HG03469 (cell line): ENCODE measurements around the gene MGMT.

Experiments
- ATAC-seq: cut with Tn5 transposase; IDR thresholded peaks from one replicate; pipeline ENCODE4 v1.9.1; 2021; ENCODE audit warnings: mild to moderate bottlenecking, moderate library complexity, moderate number of reproducible peaks; ENCODE audit not compliant: unreplicated experiment

Gene MGMT

DNA sequence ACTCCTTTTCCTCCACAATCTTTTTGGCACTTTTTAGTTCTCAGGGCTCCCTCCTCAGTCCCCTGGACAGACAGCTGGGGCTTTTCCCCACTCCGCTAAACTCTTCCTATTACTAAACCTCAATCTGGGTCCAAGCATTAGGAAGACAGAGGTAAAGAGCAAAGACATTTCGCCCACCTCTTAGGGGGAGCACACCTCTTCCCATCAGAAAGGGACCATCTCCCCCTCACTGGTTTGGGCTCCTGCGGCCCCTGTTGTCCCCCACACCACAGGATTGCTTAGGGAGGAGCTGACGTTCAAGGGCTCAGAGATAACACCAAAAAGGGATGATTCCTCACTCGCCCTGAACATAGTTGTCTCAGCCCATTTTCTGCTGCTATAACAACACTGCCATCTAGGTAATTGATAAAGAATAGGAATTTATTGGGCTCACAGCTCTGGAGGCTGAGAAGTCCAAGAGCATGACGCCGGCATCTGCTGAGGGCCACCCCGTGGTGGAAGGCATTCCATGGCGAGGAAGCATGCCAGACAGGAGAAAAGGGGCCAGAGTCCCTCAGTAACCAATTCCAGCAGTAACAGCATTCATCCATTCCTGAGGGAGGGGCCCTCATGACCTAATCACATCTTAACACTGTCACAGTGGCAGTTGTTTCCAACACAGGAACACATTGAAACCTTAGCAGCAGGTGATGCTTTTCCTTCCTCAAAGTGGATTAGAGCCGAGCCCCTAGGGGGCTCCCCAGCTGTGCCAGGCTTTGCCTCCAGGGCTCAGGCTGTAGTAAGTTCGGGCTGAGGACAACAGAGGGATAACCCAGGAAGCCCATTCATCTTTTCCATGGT is 287.4 kb downstream of the MGMT start:
- no peak for ATAC-seq

DNA sequence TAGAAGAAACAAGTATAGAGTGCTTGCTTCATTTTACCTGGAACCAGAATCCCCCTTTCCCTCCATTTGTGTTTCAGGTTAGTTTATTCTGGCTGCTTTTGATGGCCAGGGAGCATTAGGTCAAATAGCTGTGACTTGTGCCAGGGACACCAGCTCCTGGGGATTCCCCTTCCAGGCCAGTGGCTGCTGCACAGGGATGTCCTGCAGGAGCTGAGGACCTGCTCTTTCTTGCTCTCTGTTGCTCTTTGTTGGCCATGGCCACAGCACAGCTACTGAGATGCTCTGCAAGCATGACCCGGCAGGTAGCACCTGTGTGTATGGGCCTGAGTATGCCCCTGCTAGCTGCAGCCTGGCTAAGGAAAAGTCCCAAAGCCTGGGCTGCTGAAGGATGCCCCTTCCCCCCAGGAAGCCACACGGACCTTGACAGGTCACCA is 288.1 kb downstream of the MGMT start:
- no peak for ATAC-seq

DNA sequence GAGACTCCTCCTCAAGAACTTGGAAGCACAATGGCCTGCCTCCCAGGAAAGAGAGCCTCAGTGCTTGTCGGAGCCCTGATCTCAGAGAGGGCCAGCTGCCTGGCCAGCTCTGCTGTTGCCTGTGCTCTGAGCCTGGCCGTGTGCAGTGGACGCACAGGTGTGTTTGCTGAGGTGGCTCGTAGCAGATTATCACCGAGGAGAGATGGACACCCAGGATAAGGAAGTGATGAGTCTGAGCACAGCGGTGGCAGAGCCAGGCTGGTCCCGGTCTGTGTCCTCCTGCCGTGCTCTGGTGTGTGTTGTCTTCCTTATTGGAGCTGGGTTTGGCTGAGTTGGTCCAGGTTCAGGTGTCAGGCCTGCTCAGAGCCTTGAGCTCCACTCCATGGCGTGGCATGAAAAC is 288.6 kb downstream of the MGMT start:
- ATAC-seq, result no peak

DNA sequence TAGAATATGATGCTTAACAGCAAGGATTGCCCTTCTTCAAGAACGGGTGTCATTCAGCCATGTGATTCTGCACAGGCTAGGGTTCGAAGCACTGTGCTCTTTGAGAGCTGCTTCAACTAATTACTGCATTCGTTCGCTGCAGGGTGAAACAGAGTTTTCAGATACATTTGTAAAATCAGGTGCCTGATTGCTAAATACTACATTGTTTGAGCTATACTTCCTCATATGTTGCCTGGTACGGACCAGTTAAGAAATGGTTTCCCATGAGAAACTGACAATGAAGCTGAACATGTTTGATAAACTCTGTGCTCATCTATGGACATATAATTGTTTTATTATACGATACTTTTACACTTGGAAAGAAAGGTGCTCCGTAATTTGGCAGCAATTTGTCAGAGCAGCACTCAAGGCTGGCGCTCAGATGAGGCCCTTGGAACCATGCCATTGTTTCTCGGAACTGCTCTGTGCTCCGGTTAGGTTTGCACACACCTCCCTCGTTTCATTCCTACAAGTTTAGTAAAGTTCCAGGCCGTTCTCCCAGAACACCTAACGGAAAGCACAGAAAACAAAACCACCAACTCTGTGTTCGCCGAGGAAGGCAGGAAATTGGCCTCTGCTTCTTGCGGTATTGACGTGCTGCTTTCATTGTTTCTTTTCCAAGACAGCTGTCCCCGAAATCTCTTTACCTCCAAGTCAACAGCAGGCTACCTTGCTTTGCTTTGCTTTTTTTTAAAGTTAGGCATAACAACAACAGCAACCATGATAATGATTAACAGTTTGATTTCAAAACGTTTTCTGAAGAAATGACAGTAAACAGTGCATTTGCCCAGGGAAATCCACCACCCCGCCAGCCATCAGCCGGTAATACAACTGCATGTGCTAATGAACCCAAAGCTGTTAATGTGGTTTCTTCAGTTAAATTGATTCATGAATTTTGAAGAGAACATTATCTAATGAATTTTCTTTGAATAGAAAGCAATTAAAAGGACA is 290.2 kb downstream of the MGMT start:
- no peak for ATAC-seq

DNA sequence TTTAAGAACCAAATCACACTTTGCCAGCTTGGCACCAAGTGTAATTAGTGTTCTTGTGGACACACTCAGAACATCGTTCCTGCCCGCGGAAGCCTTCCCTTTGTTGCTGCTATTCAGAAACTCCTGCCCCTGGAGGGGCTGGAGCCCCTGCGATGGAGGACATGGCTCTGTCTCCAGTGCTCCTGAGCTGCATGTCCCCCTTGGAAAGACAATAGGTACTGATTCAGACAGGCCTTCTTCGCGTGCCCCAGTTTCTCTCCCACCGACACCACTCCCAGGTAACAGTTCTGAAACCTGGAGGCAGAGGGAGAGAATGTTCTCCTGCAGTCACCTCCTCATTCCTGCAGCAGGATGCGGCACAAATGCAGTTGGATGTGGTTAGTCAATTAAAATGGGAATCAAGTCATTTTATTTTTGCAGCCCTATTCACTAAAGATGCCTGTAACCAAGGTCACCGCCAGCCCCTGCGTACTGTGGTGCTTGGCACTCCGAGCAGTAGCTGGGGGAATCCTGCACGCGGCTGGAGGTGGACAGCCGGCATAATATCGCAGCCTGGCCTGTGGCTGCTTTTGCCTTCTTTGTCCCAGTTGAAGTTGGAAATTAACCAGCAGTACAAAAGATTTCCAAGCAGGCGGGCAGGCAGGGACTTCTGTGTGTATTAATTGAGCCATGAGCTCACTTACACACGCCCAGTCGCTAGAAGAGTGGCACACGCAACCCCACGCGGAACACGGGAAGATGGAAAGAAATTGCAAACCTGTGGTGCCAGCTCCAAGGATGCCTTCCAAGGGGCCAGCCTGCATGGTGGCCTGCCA is 291.4 kb downstream of the MGMT start:
- ATAC-seq, result no peak

DNA sequence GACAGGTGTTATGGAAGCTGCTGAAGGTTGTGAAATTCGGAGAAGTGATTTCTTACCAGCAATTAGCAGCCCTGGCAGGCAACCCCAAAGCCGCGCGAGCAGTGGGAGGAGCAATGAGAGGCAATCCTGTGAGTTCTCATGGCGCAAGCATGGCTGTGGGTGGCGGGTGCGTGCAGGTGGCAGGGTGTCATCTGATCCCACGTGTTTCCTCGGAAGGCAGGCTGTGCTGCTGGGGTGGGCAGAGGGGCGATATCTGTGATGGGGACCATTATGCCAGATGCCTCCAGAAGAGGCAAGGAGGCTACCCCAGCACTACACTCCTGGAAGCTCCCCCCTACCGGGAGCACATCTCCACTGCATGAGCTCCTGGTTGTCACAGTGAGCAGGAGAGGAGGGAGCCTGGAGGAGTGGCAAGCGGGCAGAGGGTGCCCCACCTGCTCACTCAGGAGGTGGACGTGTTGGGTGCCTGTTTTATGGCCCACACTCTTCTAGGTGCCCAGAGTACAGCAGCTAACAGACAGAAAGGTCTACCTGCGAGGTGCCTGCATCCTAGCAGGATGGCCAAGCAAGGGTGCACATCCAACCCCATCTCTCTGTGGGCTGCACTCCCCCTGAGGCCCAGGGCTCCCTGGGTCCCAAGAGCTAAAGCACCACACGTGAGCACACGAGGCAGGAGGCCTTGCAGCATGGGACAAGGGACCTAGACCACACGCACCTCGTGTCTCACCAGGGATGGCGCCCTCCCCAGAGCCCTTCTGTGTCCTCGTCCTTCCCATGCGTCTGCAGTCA is 292.4 kb downstream of the MGMT start:
- ATAC-seq, result no peak

DNA sequence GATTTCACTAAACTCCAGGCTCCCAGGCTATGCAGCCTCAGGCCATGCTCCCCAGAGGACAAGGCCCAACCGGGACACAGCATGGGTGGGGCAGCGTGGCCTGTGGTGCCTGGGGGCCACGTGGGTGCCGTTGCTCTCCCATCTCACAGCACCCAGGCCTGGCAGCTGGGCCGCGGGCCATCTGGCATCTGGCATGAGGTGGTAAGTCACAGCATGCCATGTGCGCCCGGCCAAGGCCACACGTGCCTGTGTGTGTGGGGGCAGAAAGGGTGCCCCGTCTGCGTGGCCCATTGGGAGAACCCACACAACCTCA is 292.9 kb downstream of the MGMT start:
- ATAC-seq, result no peak

DNA sequence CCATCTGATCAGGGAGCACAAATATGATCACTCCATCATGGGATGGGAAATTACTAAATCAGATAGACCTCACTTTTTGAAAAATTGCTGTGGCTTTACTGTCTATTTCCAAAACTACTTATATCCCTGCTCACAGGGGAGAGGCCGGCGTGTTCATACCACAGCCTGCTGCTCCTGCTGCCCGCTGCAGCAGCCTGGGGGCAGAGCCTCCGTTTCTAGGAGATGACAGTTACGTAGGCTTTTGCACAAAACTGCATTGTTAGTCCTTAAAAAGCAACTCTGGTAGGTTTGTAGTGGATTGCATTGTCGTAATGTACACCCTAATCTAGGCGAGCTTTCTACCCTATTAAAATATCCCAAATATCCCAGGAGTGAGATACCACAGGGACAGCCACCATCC is 293.4 kb downstream of the MGMT start:
- ATAC-seq, result no peak

DNA sequence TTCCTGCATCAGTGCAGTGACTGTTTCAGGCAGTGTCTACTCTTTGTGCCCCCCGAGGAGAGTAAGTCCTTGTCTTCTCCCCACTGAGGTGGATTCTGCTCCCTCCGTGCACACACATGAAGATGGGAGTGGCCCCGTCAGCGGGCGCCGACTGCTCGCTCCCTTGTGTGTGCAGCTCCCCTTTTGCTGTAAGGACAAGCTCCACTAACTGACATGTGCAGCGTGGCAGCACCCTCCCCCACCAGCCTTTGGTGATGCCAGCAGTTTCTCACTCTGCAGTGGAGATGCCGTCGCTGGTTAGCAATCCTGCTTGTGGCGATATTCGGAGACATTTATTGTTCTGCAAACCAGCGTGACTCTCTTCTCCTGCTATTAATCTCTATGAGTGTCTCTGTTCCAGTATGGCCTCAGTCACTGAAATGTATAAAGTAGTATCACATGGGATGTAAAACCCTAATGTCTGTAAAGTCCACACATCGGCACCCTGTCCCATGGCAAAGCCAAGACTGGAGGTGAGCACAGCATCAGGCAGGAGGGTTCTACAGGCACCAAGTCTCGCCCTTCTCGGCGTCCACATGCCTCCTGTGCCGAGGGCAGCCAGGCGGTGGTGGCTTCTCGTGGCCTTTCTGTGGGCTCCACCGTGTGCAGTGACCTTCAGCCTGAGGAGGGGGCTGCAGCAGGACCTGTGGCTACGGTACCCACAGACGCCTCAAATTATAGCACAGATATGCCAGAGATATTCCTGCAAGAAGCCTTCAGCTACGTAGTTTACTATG is 294.3 kb downstream of the MGMT start:
- ATAC-seq, result no peak

DNA sequence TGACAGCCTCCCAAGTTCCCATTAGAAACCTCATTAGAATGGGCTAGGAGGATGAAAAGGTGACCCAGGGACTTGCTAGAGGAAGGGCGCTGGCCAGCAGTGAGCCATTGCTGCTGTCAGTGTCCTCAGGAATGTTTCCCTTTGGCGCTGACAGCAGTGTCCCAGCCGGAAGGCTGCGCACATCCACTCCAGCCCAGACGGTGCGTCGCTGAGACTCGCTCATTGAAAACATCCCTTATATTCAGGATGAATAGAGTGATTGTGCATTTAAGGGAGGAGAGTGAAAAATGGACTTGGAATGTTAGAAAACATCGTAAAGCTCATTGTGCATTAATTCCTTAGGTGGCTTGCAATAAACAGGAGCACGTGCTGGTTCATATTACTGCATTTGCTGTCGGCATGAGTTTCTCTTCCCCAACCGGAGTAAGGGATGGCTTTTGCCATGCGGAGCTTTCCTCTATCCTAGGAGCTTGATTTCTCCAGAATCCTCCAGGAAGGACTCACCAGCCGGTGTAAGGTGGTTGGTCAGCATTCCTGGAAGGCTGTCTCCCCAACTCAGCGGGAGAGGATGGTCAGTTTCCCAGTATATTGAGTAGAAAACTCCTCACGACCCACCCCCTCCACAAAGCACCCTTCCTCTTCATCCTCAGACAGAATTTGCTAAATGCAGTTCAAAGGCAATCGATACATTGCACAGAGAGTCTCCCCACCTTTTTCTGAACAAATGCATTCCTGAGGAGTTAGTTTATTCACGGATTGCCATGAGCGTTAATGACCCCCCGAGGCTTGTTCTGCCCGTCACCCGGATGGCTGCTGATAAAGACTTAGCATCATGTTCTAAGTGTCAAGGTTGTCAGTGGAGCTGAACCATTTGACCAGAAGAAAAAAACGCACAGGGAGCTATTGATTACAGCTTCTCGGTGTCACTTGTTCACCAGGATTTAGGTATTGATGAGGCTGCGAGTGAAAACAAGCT is 295.2 kb downstream of the MGMT start:
- no peak for ATAC-seq

DNA sequence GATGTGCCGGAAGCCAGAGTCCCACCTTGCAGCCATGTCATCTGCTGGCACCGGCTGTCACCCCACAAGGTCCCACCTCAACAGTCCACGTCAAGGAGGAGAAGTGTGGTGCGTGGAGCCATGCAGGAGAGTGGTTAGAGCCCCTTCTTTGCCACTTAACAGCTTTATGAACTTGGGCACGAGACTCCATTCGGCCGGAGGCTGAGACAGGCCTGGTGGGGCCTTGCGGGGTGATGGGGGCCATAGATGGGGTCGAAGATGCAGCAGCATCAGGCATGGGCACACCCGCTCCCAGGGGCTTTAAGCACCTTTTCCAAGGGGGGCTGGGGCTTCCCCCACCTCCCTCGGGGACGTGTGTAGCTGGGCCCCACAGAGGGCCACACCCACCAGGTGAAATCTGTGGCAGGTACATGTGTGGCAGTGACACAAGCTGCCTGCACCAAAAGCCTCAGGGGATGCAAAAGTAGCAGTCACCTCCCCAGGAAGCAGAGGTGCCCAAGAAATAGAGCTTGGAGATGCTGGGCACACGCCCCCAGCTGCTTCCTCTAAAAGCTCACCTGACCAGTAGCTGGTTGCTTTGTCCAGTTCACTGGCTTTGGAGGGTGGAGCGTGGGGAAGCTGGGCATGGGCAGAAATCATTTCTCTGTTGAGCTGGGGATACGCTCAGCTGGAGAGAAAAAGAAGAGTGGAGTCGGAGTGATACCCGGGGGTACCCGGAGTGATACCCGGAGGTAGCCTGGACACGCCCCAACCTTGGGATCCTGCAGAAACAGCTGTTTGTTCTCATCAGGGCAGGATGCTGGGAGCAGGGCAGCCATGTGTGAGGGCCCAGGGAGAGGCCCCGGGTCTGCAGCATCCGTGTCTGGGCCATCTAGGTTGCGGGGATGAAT is 297.2 kb downstream of the MGMT start:
- no peak for ATAC-seq

DNA sequence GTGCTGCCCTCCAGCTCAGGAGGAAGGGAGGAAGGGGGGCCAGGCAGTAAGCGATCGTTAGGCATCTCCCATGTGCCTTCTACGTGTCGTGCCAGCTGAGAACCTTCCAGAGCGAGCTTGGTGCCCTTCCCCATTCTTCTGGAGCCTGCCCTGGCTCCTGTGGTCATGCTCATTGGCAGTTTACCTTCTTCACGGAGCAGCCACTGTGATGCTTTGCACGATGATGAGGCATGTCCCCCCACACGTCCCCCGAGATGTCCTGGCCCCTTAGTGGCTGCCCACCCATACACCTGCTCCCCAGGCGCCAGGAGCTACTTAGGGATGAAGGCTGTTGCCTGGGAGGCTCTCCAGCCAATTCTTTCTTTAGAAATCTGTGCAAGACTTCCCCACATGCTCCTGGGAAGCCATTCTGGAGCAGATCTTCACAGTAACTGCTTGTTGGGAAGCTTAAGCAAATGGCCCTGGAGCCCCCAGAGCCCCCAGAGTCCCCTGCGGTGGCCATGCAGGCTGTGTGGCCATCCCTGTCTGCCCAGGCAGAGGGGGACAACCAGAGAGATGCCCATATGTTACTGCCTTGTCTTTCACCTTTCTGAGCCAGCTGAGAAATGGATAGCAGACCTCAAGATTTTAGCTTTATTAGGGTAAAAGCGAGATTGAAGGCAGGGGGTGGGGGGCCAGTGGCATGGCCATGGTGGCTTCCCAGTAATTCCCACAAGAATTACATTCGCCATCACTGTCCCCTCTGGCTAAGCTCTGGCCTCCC is 298.0 kb downstream of the MGMT start:
- ATAC-seq, result no peak

DNA sequence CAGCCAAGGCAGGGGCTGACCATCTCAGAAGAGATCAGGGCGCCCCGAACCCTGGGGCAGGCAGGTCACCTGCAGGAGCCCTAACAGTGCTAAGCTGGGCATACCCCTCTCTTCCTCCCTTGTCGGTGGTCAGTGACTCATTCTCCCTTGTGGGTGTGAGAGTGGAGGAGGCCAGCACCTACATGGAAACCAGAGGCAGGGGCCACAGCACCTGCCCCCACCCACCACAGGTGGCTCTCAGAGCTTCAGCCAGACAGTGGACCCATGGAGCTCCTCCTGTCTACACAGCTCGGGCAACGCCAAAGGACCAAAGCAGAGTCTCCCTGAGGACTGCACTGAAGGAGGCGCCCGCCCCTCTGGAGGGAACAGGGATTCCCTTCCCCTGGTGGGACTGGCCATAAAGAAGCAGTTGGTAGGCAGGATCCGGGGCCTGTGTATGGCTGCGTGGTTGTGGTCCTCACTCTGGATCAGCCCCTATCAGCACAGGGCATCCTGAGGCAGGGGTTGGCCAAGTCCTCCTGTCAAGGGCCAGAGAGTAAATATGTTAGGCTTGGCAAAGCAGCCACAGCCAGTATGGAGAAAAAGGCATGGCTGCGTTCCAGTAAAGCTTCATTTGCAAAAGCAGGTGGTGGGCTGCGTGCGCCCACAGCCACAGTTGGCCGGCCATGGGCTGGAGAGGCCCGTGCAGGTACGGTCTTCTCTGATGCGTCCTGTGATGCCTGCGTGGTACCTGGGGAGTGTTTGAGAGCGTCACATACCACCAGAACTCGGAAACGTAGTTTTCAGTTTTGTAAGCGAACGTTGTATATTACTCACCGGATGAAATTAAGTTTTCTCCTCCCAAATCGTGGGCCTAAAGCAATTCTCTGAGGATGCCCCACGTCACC is 298.9 kb downstream of the MGMT start:
- no peak for ATAC-seq

DNA sequence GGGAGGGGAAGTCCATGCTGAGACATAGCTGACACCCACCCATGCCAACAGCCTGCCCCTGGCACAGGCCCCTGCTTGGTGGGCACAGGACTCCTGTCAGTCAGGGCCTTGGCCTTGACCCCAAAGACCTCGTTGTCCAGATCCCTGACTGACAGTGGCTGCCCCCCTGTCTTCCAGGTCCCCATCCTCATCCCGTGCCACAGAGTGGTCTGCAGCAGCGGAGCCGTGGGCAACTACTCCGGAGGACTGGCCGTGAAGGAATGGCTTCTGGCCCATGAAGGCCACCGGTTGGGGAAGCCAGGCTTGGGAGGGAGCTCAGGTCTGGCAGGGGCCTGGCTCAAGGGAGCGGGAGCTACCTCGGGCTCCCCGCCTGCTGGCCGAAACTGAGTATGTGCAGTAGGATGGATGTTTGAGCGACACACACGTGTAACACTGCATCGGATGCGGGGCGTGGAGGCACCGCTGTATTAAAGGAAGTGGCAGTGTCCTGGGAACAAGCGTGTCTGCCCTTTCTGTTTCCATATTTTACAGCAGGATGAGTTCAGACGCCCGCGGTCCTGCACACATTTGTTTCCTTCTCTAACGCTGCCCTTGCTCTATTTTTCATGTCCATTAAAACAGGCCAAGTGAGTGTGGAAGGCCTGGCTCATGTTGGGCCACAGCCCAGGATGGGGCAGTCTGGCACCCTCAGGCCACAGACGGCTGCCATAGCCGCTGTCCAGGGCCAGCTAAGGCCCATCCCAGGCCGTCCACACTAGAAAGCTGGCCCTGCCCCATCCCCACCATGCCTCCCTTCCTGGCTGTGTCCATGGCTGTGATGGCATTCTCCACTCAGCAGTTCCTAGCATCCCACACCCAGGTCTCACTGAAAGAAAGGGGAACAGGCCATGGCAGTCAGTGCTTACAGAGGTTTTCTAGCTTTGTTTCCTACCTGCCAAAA is 299.8 kb downstream of the MGMT start:
- no peak for ATAC-seq

DNA sequence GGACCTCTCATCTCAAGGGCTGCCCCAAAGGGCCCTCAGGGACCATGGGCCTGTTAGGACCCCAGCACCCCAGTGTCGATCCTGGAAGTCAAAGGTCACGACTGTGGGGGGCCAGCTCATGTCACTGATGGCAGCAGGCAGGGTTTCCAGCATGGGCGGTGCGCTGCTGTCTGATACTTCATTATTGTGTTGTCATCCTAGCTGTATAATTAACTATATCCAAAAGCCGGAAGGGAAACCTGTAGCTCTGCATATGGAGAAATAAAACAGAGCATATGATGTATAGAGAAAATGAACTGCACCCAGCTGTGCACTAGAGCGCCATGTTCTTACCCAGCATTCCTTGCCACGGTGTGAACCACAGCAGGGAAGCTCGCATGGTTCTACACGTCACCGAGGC is 300.7 kb downstream of the MGMT start:
- no peak for ATAC-seq
